K562 (cell line): ENCODE results near the gene TPD52L2. TPM values are rescaled to one million over a fixed set of nuclear protein-coding genes. Genes with fewer than 3 reads are reported as not detected.

Experiments
- CBX5 ChIP-seq: IDR thresholded peaks from 2 replicates; pipeline ENCODE4 v1.6.1; 2014; ENCODE audit warnings: low read depth, borderline replicate concordance
- EGR1 ChIP-seq: fragments of 450-650 bp; conservative IDR thresholded peaks from 2 replicates; pipeline ENCODE4 v1.6.1; 2017; ENCODE audit warnings: mild to moderate bottlenecking
- HDAC1 ChIP-seq, 2 experiments: fragments of 450-650 bp; IDR thresholded peaks; 2 replicates each; pipeline ENCODE4 v1.6.1; 2016 to 2017; ENCODE audit warnings: inconsistent platforms in 1 of 2, mild to moderate bottlenecking in 1 of 2, moderate library complexity in 1 of 2
- IRF2 ChIP-seq: sonication (generic); formaldehyde crosslinking; IDR thresholded peaks from 2 replicates; pipeline ENCODE4 v1.8.1; 2022; ENCODE audit warnings: mild to moderate bottlenecking, missing genetic modification reagents
- MTA2 ChIP-seq: fragments of 450-650 bp; IDR thresholded peaks from 2 replicates; pipeline ENCODE4 v1.6.1; 2016; ENCODE audit warnings: low read depth
- PML ChIP-seq: IDR thresholded peaks from 2 replicates; pipeline ENCODE4 v1.6.1; 2012; ENCODE audit warnings: low read length, inconsistent platforms
- POLR2G ChIP-seq: fragments of 200-400 bp; formaldehyde crosslinking; IDR thresholded peaks from 2 replicates; pipeline ENCODE4 v1.6.1; 2017; ENCODE audit warnings: low read depth, mild to moderate bottlenecking, antibody characterized with exemption, low read length, moderate library complexity
- RBM34 ChIP-seq: fragments of 200-400 bp; formaldehyde crosslinking; IDR thresholded peaks from 2 replicates; pipeline ENCODE4 v1.6.1; 2018; ENCODE audit warnings: low read length, borderline replicate concordance; ENCODE audit not compliant: insufficient read depth
- ZFP30 ChIP-seq: fragments of 250-450 bp; sonication (Bioruptor Pico); IDR thresholded peaks from 2 replicates; pipeline ENCODE4 v1.8.0; 2022; ENCODE audit warnings: moderate library complexity, mild to moderate bottlenecking, inconsistent platforms, borderline replicate concordance
- ZNF347 ChIP-seq: fragments of 450-650 bp; formaldehyde crosslinking; IDR thresholded peaks from 2 replicates; pipeline ENCODE4 v1.4.0; 2020; ENCODE audit warnings: low read depth, mild to moderate bottlenecking, moderate library complexity
- polyA plus RNA-seq, 8 experiments: library from polyadenylated mRNA; depleted of rRNA in 4 of 8; stranded (reverse) in 5 of 8; unstranded in 3 of 8; fragments of >200 nt; fragmentation: Nextera tagmentation in 2 of 8; fragmentation: Illumina TruSeq in 1 of 8; extraction: Ambion mirVana in 2 of 8; extraction: Trizol in 1 of 8; gene quantifications; 2 replicates each; pipeline versions ENCODE4 v1.2.1 to v1.2.3, GENCODE V29; 2011 to 2014; ENCODE audit warnings: inconsistent platforms in 1 of 8, missing spikeins in 1 of 8
- total RNA-seq, 7 experiments: library from RNA; depleted of rRNA in 6 of 7; stranded (reverse); fragments of >200 nt in 6 of 7; fragmentation: Illumina TruSeq in 2 of 7; extraction: Trizol in 2 of 7; gene quantifications; 2 replicates each; pipeline versions ENCODE4 v1.2.1 to v1.2.3, GENCODE V29; 2011 to 2021; ENCODE audit warnings: low replicate concordance in 1 of 7
- TF ChIP-seq, protein P1 (sequence below): fragments of 450-650 bp; IDR thresholded peaks from 2 replicates; pipeline ENCODE4 v1.6.1; 2017; ENCODE audit warnings: antibody characterized with exemption, mild to moderate bottlenecking
- TF ChIP-seq, protein P2 (sequence below): fragments of 250-450 bp; sonication (Bioruptor Pico); IDR thresholded peaks from 2 replicates; pipeline ENCODE4 v1.8.0; 2022; ENCODE audit warnings: moderate library complexity, mild to moderate bottlenecking, inconsistent platforms
- TF ChIP-seq, protein P3 (sequence below), 2 experiments: fragments of 450-650 bp in 1 of 2; sonication (generic) in 1 of 2; formaldehyde crosslinking in 1 of 2; IDR thresholded peaks; 2 replicates each; pipeline versions ENCODE4 v1.7.1 to v1.9.0; 2016 to 2022; ENCODE audit warnings: inconsistent platforms in 1 of 2, mild to moderate bottlenecking in 1 of 2, missing genetic modification reagents in 1 of 2

TPD52L2 gene
- total and polyA plus RNA-seq, 9 of the 15 experiments (the other 6 are each of a cell fraction or from before 2014, with no cell fraction given), result 1.9 to 117 (median 74.6) TPM

DNA sequence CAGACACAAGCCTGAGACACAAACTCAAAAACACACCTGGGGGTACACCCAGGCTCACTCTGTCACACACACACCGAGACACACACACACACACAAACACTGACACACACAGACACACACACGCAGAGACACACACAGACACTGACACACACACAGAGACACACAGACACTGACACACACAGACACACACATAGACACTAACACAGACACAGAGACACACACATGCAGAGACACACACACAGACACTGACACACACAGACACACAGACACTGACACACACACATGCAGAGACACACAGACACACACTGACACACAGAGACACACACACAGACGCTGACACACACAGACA lies 18.2 kb upstream of the TPD52L2 start (continued):
- TF ChIP-seq, protein P1, sequence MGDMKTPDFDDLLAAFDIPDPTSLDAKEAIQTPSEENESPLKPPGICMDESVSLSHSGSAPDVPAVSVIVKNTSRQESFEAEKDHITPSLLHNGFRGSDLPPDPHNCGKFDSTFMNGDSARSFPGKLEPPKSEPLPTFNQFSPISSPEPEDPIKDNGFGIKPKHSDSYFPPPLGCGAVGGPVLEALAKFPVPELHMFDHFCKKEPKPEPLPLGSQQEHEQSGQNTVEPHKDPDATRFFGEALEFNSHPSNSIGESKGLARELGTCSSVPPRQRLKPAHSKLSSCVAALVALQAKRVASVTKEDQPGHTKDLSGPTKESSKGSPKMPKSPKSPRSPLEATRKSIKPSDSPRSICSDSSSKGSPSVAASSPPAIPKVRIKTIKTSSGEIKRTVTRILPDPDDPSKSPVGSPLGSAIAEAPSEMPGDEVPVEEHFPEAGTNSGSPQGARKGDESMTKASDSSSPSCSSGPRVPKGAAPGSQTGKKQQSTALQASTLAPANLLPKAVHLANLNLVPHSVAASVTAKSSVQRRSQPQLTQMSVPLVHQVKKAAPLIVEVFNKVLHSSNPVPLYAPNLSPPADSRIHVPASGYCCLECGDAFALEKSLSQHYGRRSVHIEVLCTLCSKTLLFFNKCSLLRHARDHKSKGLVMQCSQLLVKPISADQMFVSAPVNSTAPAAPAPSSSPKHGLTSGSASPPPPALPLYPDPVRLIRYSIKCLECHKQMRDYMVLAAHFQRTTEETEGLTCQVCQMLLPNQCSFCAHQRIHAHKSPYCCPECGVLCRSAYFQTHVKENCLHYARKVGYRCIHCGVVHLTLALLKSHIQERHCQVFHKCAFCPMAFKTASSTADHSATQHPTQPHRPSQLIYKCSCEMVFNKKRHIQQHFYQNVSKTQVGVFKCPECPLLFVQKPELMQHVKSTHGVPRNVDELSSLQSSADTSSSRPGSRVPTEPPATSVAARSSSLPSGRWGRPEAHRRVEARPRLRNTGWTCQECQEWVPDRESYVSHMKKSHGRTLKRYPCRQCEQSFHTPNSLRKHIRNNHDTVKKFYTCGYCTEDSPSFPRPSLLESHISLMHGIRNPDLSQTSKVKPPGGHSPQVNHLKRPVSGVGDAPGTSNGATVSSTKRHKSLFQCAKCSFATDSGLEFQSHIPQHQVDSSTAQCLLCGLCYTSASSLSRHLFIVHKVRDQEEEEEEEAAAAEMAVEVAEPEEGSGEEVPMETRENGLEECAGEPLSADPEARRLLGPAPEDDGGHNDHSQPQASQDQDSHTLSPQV, result no peak
- no peak for TF ChIP-seq PML
- TF ChIP-seq CBX5, result no peak
- no peak for TF ChIP-seq ZNF347 (CRISPR knock-in tag)
- TF ChIP-seq, protein P2, sequence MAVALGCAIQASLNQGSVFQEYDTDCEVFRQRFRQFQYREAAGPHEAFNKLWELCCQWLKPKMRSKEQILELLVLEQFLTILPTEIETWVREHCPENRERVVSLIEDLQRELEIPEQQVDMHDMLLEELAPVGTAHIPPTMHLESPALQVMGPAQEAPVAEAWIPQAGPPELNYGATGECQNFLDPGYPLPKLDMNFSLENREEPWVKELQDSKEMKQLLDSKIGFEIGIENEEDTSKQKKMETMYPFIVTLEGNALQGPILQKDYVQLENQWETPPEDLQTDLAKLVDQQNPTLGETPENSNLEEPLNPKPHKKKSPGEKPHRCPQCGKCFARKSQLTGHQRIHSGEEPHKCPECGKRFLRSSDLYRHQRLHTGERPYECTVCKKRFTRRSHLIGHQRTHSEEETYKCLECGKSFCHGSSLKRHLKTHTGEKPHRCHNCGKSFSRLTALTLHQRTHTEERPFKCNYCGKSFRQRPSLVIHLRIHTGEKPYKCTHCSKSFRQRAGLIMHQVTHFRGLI (CRISPR knock-in tag), result no peak
- TF ChIP-seq ZFP30 (CRISPR knock-in tag), result no peak
- TF ChIP-seq POLR2G, result no peak
- TF ChIP-seq MTA2, result peak; percentile 52
- TF ChIP-seq HDAC1 (IDR thresholded peaks at IDR 0.05), result no peak; a peak in 2 of 4 replicates
- TF ChIP-seq, protein P3, sequence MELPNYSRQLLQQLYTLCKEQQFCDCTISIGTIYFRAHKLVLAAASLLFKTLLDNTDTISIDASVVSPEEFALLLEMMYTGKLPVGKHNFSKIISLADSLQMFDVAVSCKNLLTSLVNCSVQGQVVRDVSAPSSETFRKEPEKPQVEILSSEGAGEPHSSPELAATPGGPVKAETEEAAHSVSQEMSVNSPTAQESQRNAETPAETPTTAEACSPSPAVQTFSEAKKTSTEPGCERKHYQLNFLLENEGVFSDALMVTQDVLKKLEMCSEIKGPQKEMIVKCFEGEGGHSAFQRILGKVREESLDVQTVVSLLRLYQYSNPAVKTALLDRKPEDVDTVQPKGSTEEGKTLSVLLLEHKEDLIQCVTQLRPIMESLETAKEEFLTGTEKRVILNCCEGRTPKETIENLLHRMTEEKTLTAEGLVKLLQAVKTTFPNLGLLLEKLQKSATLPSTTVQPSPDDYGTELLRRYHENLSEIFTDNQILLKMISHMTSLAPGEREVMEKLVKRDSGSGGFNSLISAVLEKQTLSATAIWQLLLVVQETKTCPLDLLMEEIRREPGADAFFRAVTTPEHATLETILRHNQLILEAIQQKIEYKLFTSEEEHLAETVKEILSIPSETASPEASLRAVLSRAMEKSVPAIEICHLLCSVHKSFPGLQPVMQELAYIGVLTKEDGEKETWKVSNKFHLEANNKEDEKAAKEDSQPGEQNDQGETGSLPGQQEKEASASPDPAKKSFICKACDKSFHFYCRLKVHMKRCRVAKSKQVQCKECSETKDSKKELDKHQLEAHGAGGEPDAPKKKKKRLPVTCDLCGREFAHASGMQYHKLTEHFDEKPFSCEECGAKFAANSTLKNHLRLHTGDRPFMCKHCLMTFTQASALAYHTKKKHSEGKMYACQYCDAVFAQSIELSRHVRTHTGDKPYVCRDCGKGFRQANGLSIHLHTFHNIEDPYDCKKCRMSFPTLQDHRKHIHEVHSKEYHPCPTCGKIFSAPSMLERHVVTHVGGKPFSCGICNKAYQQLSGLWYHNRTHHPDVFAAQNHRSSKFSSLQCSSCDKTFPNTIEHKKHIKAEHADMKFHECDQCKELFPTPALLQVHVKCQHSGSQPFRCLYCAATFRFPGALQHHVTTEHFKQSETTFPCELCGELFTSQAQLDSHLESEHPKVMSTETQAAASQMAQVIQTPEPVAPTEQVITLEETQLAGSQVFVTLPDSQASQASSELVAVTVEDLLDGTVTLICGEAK (IDR thresholded peaks at IDR 0.05), result peak; percentile 64; the same call in 1 of the 2 replicates
- TF ChIP-seq, protein P3 (CRISPR knock-in tag; IDR thresholded peaks at IDR 0.05), result no peak
- no peak for TF ChIP-seq EGR1
- no peak for TF ChIP-seq IRF2
- TF ChIP-seq RBM34, result no peak
